H1 (cell line): ENCODE results near the gene CD300H. TPM values are rescaled to one million over a fixed set of nuclear protein-coding genes. Genes with fewer than 3 reads are reported as not detected.

Source experiments
- CTCF ChIA-PET: fragments of 300-600 bp; sonication (Branson Sonifier 250); formaldehyde crosslinking; loops from one replicate; lab custom pipeline; 2021; ENCODE audit not compliant: partially characterized antibody; lab: Charles Lee
- POLR2A ChIA-PET: fragments of 300-600 bp; sonication (Branson Sonifier 250); formaldehyde crosslinking; loops from one replicate; lab custom pipeline; 2021; ENCODE audit warnings: inconsistent platforms; ENCODE audit not compliant: partially characterized antibody; lab: Charles Lee
- DNase-seq, 2 experiments: peaks; one replicate each; pipeline versions ENCODE4 v3.0.0 to v3.0.0-alpha.2; 2010 to 2022; ENCODE audit warnings: low spot score in 2 of 2, low read depth in 1 of 2, mixed read lengths in 1 of 2
- FAIRE-seq: peaks from 2 replicates; lab custom pipeline; 2011; peaks lifted over from hg19 to GRCh38; lab: Jason Lieb, UNC
- H2AFZ ChIP-seq: 2 replicates; pipeline ENCODE4 v1.8.1; 2012; ENCODE audit warnings: low read length, inconsistent platforms
- H2AK5ac ChIP-seq: 2 replicates; pipeline ENCODE4 v1.6.1; 2013; ENCODE audit warnings: low read depth, low read length
- H2BK120ac ChIP-seq: replicated peaks from 2 replicates; pipeline ENCODE3; 2013; ENCODE audit warnings: low read depth, low read length, inconsistent platforms
- H2BK12ac ChIP-seq: 2 replicates; pipeline ENCODE4 v1.6.1; 2013; ENCODE audit warnings: low read depth, low read length
- H2BK15ac ChIP-seq: 2 replicates; pipeline ENCODE4 v1.6.1; 2013; ENCODE audit warnings: low read length
- H2BK20ac ChIP-seq: 2 replicates; pipeline ENCODE4 v1.6.1; 2013; ENCODE audit warnings: low read length
- H2BK5ac ChIP-seq: 2 replicates; pipeline ENCODE4 v1.6.1; 2013; ENCODE audit warnings: low read depth, low read length
- H3K14ac ChIP-seq: 2 replicates; pipeline ENCODE4 v1.6.1; 2013; ENCODE audit warnings: inconsistent platforms; ENCODE audit not compliant: insufficient read length
- H3K18ac ChIP-seq: 2 replicates; pipeline ENCODE4 v1.6.1; 2013; ENCODE audit warnings: low read length; ENCODE audit errors: extremely low read depth
- H3K23ac ChIP-seq: 2 replicates; pipeline ENCODE4 v1.6.1; 2013; ENCODE audit warnings: inconsistent platforms; ENCODE audit not compliant: insufficient read length
- H3K23me2 ChIP-seq: 2 replicates; pipeline ENCODE4 v1.6.1; 2013; ENCODE audit warnings: low read depth, low read length
- H3K27ac ChIP-seq: 2 replicates; pipeline ENCODE4 v1.6.1; 2011; ENCODE audit warnings: low read depth, low read length, inconsistent platforms
- H3K27me3 ChIP-seq, 4 experiments: replicated peaks in 1 of 4; 1 replicate in 1 of 4; 2 replicates in 3 of 4; pipeline versions ENCODE4 v1.6.1 to v1.8.1; 2011 to 2013; ENCODE audit warnings: low read length in 3 of 4, mild to moderate bottlenecking in 3 of 4, inconsistent platforms in 2 of 4, mixed read lengths in 2 of 4, moderate library complexity in 1 of 4; ENCODE audit not compliant: control insufficient read depth in 3 of 4, insufficient read depth in 3 of 4; ENCODE audit errors: extremely low read depth in 1 of 4
- H3K36me3 ChIP-seq, 4 experiments: 2 replicates each; pipeline versions ENCODE4 v1.6.1 to v1.8.1; 2011 to 2013; ENCODE audit warnings: mild to moderate bottlenecking in 4 of 4, low read length in 3 of 4, moderate library complexity in 2 of 4, control low read depth in 1 of 4, inconsistent platforms in 1 of 4; ENCODE audit not compliant: insufficient read depth in 4 of 4, control insufficient read depth in 2 of 4
- H3K4ac ChIP-seq: replicated peaks from 2 replicates; pipeline ENCODE3; 2013; ENCODE audit warnings: low read length, low read depth, mixed read lengths, inconsistent platforms; ENCODE audit not compliant: insufficient read length
- H3K4me1 ChIP-seq, 4 experiments: replicated peaks in 1 of 4; 1 replicate in 1 of 4; 2 replicates in 3 of 4; pipeline versions ENCODE4 v1.6.1 to v1.8.1; 2011 to 2013; ENCODE audit warnings: low read length in 3 of 4, inconsistent platforms in 2 of 4, mixed read lengths in 1 of 4; ENCODE audit not compliant: insufficient read depth in 4 of 4, control insufficient read depth in 3 of 4
- H3K4me2 ChIP-seq, 2 experiments: 2 replicates each; pipeline versions ENCODE4 v1.6.1 to v1.8.1; 2011 to 2013; ENCODE audit warnings: low read depth in 2 of 2, low read length in 2 of 2, control low read depth in 1 of 2, inconsistent platforms in 1 of 2, mild to moderate bottlenecking in 1 of 2; ENCODE audit not compliant: insufficient read depth in 1 of 2
- H3K4me3 ChIP-seq, 4 experiments: fragments of 200-600, 300-600 bp in 1 of 4; sonication (generic), shearing (Covaris generic), sonication (Bioruptor Twin) in 1 of 4; 2 replicates each; pipeline versions ENCODE4 v1.5.1 to v1.8.1; 2011 to 2016; ENCODE audit warnings: low read length in 4 of 4, low read depth in 3 of 4, control low read depth in 2 of 4, inconsistent platforms in 2 of 4, mild to moderate bottlenecking in 2 of 4, mixed read lengths in 1 of 4, moderate library complexity in 1 of 4; ENCODE audit not compliant: insufficient read depth in 2 of 4; ENCODE audit errors: extremely low read depth in 1 of 4
- H3K56ac ChIP-seq: replicated peaks from 2 replicates; pipeline ENCODE3; 2013; ENCODE audit warnings: low read depth, mild to moderate bottlenecking, mixed read lengths, low read length, inconsistent platforms; ENCODE audit not compliant: insufficient read length
- H3K79me1 ChIP-seq: 2 replicates; pipeline ENCODE4 v1.6.1; 2013; ENCODE audit warnings: low read depth, low read length, control low read depth
- H3K79me2 ChIP-seq, 2 experiments: 2 replicates each; pipeline versions ENCODE4 v1.6.1 to v1.8.1; 2012 to 2013; ENCODE audit warnings: low read length in 2 of 2, mild to moderate bottlenecking in 2 of 2, inconsistent platforms in 1 of 2; ENCODE audit not compliant: insufficient read depth in 2 of 2, control insufficient read depth in 1 of 2
- H3K9ac ChIP-seq, 4 experiments: replicated peaks in 1 of 4; 1 replicate in 1 of 4; 2 replicates in 3 of 4; pipeline versions ENCODE4 v1.6.1 to v1.8.1; 2011 to 2013; ENCODE audit warnings: low read depth in 3 of 4, low read length in 3 of 4, control low read depth in 2 of 4, mild to moderate bottlenecking in 2 of 4, moderate library complexity in 2 of 4, inconsistent platforms in 1 of 4; ENCODE audit errors: extremely low read depth in 1 of 4
- H3K9me3 ChIP-seq, 2 experiments: 2 replicates each; pipeline versions ENCODE4 v1.6.1 to v1.8.1; 2012 to 2013; ENCODE audit warnings: mild to moderate bottlenecking in 2 of 2, moderate library complexity in 2 of 2, control low read depth in 1 of 2, inconsistent platforms in 1 of 2, low read depth in 1 of 2, low read length in 1 of 2, mixed read lengths in 1 of 2; ENCODE audit not compliant: insufficient read depth in 2 of 2
- H4K20me1 ChIP-seq, 2 experiments: replicated peaks in 1 of 2; 2 replicates each; pipeline versions ENCODE3 to v1.8.1; 2011 to 2013; ENCODE audit warnings: inconsistent platforms in 2 of 2, low read length in 2 of 2, mild to moderate bottlenecking in 1 of 2; ENCODE audit not compliant: insufficient read depth in 2 of 2, control insufficient read depth in 1 of 2
- H4K5ac ChIP-seq: 2 replicates; pipeline ENCODE4 v1.6.1; 2013; ENCODE audit warnings: low read length, low read depth, mixed read lengths, inconsistent platforms; ENCODE audit not compliant: insufficient read length
- H4K8ac ChIP-seq: 2 replicates; pipeline ENCODE4 v1.8.0; 2013; ENCODE audit warnings: mild to moderate bottlenecking, moderate library complexity, low read length, inconsistent platforms; ENCODE audit not compliant: insufficient read depth; ENCODE audit errors: extremely low read depth
- H4K91ac ChIP-seq: replicated peaks from 2 replicates; pipeline ENCODE3; 2013; ENCODE audit warnings: low read length, mixed read lengths, inconsistent platforms; ENCODE audit not compliant: insufficient read length
- BACH1 ChIP-seq: IDR thresholded peaks from 2 replicates; pipeline ENCODE4 v1.6.1; 2012; ENCODE audit warnings: low read length, improper control_type of control experiment
- CBX8 ChIP-seq: fragments of 300-800, 300-1000 bp; sonication (generic); IDR thresholded peaks from 2 replicates; pipeline ENCODE4 v1.7.1; 2016; ENCODE audit warnings: low read depth, low read length, borderline replicate concordance
- MAFK ChIP-seq: IDR thresholded peaks from 2 replicates; pipeline ENCODE4 v1.6.1; 2012; ENCODE audit warnings: low read depth, mild to moderate bottlenecking, improper control_type of control experiment, low read length
- NRF1 ChIP-seq: IDR thresholded peaks from 2 replicates; pipeline ENCODE4 v1.6.1; 2011; ENCODE audit warnings: mild to moderate bottlenecking, low read depth, low read length, improper control_type of control experiment
- POU5F1 ChIP-seq: IDR thresholded peaks from 2 replicates; pipeline ENCODE4 v1.6.1; 2011; ENCODE audit warnings: low read depth, mild to moderate bottlenecking, low read length, moderate library complexity
- RFX5 ChIP-seq: IDR thresholded peaks from 2 replicates; pipeline ENCODE4 v1.6.1; 2011; ENCODE audit warnings: low read depth, low read length, improper control_type of control experiment, borderline replicate concordance
- SIN3A ChIP-seq, 2 experiments: IDR thresholded peaks in 1 of 2; conservative IDR thresholded peaks in 1 of 2; 2 replicates each; pipeline ENCODE4 v1.6.1; 2011 to 2012; ENCODE audit warnings: low read length in 2 of 2, improper control_type of control experiment in 1 of 2, low read depth in 1 of 2, mild to moderate bottlenecking in 1 of 2
- SP1 ChIP-seq: IDR thresholded peaks from 2 replicates; pipeline ENCODE4 v1.6.1; 2011; ENCODE audit warnings: low read depth, low read length
- WGBS, 2 experiments: shearing (Covaris generic) in 1 of 2; methylation state at CpG; one replicate each; pipeline versions ENCODE4 v1.1.6 to v1.1.7; 2013 to 2015; ENCODE audit warnings: low lambda C conversion rate in 2 of 2, mixed read lengths in 2 of 2, inconsistent platforms in 1 of 2, low coverage in 1 of 2, missing lambda C conversion rate in 1 of 2; ENCODE audit not compliant: insufficient replicate concordance in 2 of 2, insufficient coverage in 1 of 2, insufficient read length in 1 of 2; ENCODE audit errors: extremely low coverage in 1 of 2, missing lambda C conversion rate in 1 of 2; 5-methylcytosine and 5-hydroxymethylcytosine counted together
- polyA plus RNA-seq, 7 experiments: library from polyadenylated mRNA; depleted of rRNA in 3 of 7; stranded (reverse) in 5 of 7; unstranded in 2 of 7; fragments of >200 nt in 5 of 7; fragments of 200-250 nt in 2 of 7; gene quantifications; 1 replicate in 5 of 7; 2 replicates in 1 of 7; 4 replicates in 1 of 7; pipeline versions ENCODE4 v1.2.1 to v1.2.3, GENCODE V29; 2011 to 2013; ENCODE audit warnings: missing spikeins in 2 of 7, mixed read lengths in 2 of 7
- total RNA-seq: library from RNA; stranded (reverse); fragmentation: NEBNext Ultra II Directional; extraction: Animal tissue kit (Norgen Biotek cat#: 25700); gene quantifications from 2 replicates; pipeline ENCODE4 v1.2.1, GENCODE V29; 2021
- TF ChIP-seq, protein P1 (sequence below): IDR thresholded peaks from 2 replicates; pipeline ENCODE4 v1.6.1; 2011; ENCODE audit warnings: low read depth, mild to moderate bottlenecking, low read length; ENCODE audit not compliant: insufficient read depth

The CD300H gene
- total and polyA plus RNA-seq, 2 of the 8 experiments (the other 6 are each of a cell fraction or from before 2014, with no cell fraction given): not detected

DNA sequence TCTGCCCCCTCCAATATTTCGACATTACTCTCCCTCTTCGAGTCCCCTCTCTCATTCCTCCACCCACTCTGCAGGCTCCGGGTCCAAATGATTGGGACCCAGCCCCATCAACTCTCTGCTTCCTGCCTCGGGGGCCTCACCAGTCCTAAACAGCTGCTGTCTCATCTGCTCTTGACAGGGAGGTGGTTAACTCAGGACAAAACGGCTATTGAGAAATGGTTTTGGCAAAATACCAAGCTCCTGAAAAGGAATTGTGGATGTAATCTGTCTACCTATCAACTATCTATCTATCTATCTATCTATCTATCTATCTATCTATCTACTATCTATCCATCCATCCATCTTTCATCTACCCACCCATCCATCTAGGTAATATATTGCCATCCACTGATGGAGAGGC lies 2.2 kb downstream of the CD300H start:
- H3K79me1 ChIP-seq: peaks cover 7% of the 10 kb centered on the region
- H3K4me1 ChIP-seq: peaks cover 0 to 3% (median 2%) of the 10 kb centered on the region in 4 experiments; a peak in 3 of 7 replicates
- no peaks in the 10 kb centered on the region; a peak in 1 of 4 replicates for H3K79me2 ChIP-seq
- no peak overlapping the region for H2BK15ac ChIP-seq
- no peak overlapping the region for H4K5ac ChIP-seq
- DNase-seq (no peak), FAIRE-seq (no peak)
- H3K23ac ChIP-seq: no peak overlapping the region
- no peak overlapping the region for H4K8ac ChIP-seq
- no peak overlapping the region for H2BK5ac ChIP-seq
- ChIA-PET CTCF (interaction anchor here (0.7 to 4.2 kb wide), 6 partner anchors 9 to 99 kb away, joined by 3 to 33 read pairs (median 4); no protein-coding TSS in a partner anchor), POLR2A (no interaction called here)
- no peak overlapping the region for H2BK120ac ChIP-seq
- no peaks in the 10 kb centered on the region for H3K9me3 ChIP-seq
- no peak overlapping the region for H2AFZ ChIP-seq
- no peak overlapping the region for H2BK20ac ChIP-seq
- no peak overlapping the region for H3K9ac ChIP-seq
- WGBS, 2 experiments: 78% methylated on average over 5 of the region's 5 CpGs; no CpG with 5 or more reads in 1 of the 2 experiments
- no peak overlapping the region for H3K4me3 ChIP-seq
- no peak overlapping the region for H3K4ac ChIP-seq
- H3K18ac ChIP-seq: no peak overlapping the region
- peaks cover 0 to 13% of the 10 kb centered on the region in 2 experiments for H4K20me1 ChIP-seq
- no peak overlapping the region for H3K4me2 ChIP-seq
- H3K27me3 ChIP-seq: peaks cover 0 to 2% (median 0%) of the 10 kb centered on the region in 4 experiments; a peak in 2 of 7 replicates
- H4K91ac ChIP-seq: no peak overlapping the region
- no peak overlapping the region for H3K27ac ChIP-seq
- no peak for TF ChIP-seq CBX8
- TF ChIP-seq, protein P1, sequence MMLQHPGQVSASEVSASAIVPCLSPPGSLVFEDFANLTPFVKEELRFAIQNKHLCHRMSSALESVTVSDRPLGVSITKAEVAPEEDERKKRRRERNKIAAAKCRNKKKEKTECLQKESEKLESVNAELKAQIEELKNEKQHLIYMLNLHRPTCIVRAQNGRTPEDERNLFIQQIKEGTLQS: no peak
- no peak for TF ChIP-seq RFX5
- TF ChIP-seq MAFK: no peak
- TF ChIP-seq BACH1: no peak
- TF ChIP-seq SP1: no peak
- TF ChIP-seq NRF1: no peak
- no peak for TF ChIP-seq SIN3A (conservative IDR thresholded peaks at IDR 0.05 in 1 of 2, IDR thresholded peaks at IDR 0.05 in 1 of 2; ENCODE audit: low read depth in 1 of 2, low read length in 2 of 2)
- no peak for TF ChIP-seq POU5F1
- H3K14ac ChIP-seq: no peak overlapping the region
- no peaks in the 10 kb centered on the region for H3K36me3 ChIP-seq
- H3K23me2 ChIP-seq: peaks cover 16% of the 10 kb centered on the region
- H2BK12ac ChIP-seq: no peak overlapping the region
- no peak overlapping the region for H3K56ac ChIP-seq
- no peak overlapping the region for H2AK5ac ChIP-seq
